Stimulated activated CD4-positive, alpha-beta T cell treated with anti-CD3 and anti-CD28 coated beads, TNF-alpha, amount 100 ng/mL, for 24 hours (primary cell): ENCODE data around the gene GSX2.
"Not testable (repeated sequence)": the region's sequence is repeated elsewhere in the genome, so short reads cannot be mapped to it uniquely, and the experiment has no call there.

Source experiments
- DNase-seq, 3 experiments: peaks; one replicate each; pipeline ENCODE4 v3.0.0-alpha.2; 2020; ENCODE audit warnings: low read depth in 3 of 3

Gene GSX2

GRCh38 chr4:54099748-54100574, at the start of gene GSX2:
Gene GSX2, plus strand, starts transcription at chr4:54100163. Its CDS starts 182 bp downstream, at chr4:54100345.
- DNase-seq, result no peak

- DNase-seq, result no peak
These were observed 49.6 kb upstream of the GSX2 start for GRCh38 chr4:54050214-54050904.

GRCh38 chr4:54053322-54053721, 46.6 kb upstream of the GSX2 start:
- not testable (repeated sequence) for DNase-seq

GRCh38 chr4:54054501-54054900, 45.5 kb upstream of the GSX2 start:
- no peak for DNase-seq

GRCh38 chr4:54055494-54055893, 44.5 kb upstream of the GSX2 start:
- no peak for DNase-seq

GRCh38 chr4:54056360-54056759, 43.6 kb upstream of the GSX2 start:
- DNase-seq, result no peak

GRCh38 chr4:54058171-54058570, 41.8 kb upstream of the GSX2 start:
- DNase-seq, result no peak

GRCh38 chr4:54060116-54060515, 39.8 kb upstream of the GSX2 start:
- DNase-seq, result no peak

GRCh38 chr4:54061067-54061466, 38.9 kb upstream of the GSX2 start:
- DNase-seq, result no peak

GRCh38 chr4:54061873-54062272, 38.1 kb upstream of the GSX2 start:
- DNase-seq, result no peak

- no peak for DNase-seq
These were observed 37.6 kb upstream of the GSX2 start for GRCh38 chr4:54062392-54062791.

- DNase-seq, result peak in 1 of 3 experiments; percentile 1
These were observed 36.7 kb upstream of the GSX2 start for GRCh38 chr4:54063229-54063628.

- DNase-seq, result peak in 2 of 3 experiments; percentile 11 to 19
These were observed 36.1 kb upstream of the GSX2 start for GRCh38 chr4:54063737-54064316.

- peak; percentile 89 to 95 (median 92) for DNase-seq
These were observed 35.4 kb upstream of the GSX2 start, which contains the start of gene CHIC2 for GRCh38 chr4:54064317-54065111. Gene CHIC2, minus strand, starts transcription at chr4:54064605. Its CDS starts 305 bp downstream, at chr4:54064300.

- DNase-seq, result no peak
These were observed 34.5 kb upstream of the GSX2 start for GRCh38 chr4:54065282-54066087.

GRCh38 chr4:54066088-54066415, 33.9 kb upstream of the GSX2 start:
- DNase-seq, result no peak

GRCh38 chr4:54066718-54067129, 33.2 kb upstream of the GSX2 start:
- no peak for DNase-seq

GRCh38 chr4:54067166-54067565, 32.8 kb upstream of the GSX2 start:
- no peak for DNase-seq

- no peak for DNase-seq
These were observed 26.6 kb upstream of the GSX2 start for GRCh38 chr4:54073271-54073880.

GRCh38 chr4:54074381-54074780, 25.6 kb upstream of the GSX2 start:
- DNase-seq, result no peak

GRCh38 chr4:54076673-54077072, 23.3 kb upstream of the GSX2 start:
- no peak for DNase-seq
